GM20000 (cell line): ENCODE results near the gene THEMIS2.

Experiments
- DNase-seq: peaks from one replicate; pipeline ENCODE4 v3.0.0; 2012; ENCODE audit warnings: low spot score
- TF ChIP-seq, protein P1 (sequence below): IDR thresholded peaks from 2 replicates; pipeline ENCODE4 v1.5.1; 2012; ENCODE audit warnings: mild to moderate bottlenecking, control low read depth; ENCODE audit errors: extremely low read depth, missing control alignments

THEMIS2 gene

DNA sequence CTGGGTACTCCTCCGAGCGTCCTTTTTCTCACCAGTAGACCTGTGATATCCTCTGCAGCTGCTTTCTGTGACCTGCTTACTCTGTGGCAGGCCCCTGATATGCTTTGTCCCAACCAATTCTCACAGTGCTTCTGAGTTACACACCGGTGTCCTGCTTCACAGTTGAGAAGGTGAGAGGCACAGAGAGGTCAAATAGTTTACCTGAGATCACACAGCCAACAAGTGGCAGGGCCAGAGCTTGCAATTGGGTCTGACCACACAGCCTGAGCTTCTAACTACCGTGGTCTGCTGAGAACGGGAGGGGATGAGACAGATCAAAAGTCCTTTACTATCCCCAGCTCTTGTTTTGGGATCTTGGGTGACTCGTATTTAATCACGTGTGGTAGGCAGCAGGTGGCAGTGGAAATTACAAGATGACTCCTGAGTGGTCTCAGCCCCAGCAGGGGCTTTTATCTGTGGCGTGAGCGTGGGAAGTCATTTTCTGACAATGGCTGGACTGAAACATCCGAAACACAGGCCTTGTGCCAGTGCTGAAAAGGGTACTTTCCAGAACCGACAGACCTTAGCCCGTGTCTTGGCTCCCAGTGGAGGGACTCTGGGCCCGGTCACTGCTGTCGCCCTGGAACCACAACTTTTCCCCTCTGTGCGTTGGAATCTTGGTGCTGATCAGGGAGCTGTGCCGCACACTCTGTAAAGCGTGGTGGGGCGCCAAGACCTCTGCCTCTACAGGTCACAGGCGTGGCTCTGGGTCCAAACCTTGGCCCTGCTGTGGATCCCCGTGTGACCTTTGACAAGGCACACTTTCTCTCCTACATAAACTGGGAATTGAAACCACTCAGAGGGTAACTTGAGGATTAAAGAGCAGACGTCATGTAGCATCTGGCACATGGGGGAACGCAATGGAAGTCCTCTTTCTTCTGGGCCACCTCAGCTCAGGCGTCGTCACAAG lies 11.9 kb downstream of the THEMIS2 start:
- peak; percentile 49 for DNase-seq
- TF ChIP-seq, protein P1, sequence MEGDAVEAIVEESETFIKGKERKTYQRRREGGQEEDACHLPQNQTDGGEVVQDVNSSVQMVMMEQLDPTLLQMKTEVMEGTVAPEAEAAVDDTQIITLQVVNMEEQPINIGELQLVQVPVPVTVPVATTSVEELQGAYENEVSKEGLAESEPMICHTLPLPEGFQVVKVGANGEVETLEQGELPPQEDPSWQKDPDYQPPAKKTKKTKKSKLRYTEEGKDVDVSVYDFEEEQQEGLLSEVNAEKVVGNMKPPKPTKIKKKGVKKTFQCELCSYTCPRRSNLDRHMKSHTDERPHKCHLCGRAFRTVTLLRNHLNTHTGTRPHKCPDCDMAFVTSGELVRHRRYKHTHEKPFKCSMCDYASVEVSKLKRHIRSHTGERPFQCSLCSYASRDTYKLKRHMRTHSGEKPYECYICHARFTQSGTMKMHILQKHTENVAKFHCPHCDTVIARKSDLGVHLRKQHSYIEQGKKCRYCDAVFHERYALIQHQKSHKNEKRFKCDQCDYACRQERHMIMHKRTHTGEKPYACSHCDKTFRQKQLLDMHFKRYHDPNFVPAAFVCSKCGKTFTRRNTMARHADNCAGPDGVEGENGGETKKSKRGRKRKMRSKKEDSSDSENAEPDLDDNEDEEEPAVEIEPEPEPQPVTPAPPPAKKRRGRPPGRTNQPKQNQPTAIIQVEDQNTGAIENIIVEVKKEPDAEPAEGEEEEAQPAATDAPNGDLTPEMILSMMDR: no peak

- DNase-seq: no peak
- TF ChIP-seq, protein P1: no peak
Observed at GRCh38 chr1:27885114-27885528, 12.8 kb downstream of the THEMIS2 start.

- TF ChIP-seq, protein P1: no peak
- no peak for DNase-seq
Observed at GRCh38 chr1:27885621-27886352, 13.4 kb downstream of the THEMIS2 start.

GRCh38 chr1:27886353-27886679 lies 14.0 kb downstream of the THEMIS2 start:
- TF ChIP-seq, protein P1: no peak
- DNase-seq: no peak

DNA sequence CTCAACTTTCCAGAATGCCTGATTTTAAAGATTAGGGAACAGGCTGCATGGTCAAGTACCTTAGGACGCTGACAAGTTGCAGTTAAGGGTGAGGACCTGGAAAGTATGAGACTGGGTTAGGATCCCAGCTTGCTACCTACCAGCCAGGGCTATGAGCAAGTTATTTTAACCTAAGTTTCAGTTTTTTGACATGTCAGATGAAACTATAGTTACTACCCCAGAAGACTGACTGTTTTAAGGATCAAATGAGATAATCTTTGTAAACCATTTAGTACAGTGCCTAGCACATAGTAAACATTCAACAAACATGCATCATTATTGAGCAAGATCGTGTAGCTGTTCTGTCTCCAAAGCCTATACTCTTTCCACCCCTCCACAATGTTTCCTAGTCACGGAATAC lies 14.4 kb downstream of the THEMIS2 start:
- DNase-seq: no peak
- TF ChIP-seq, protein P1: no peak

GRCh38 chr1:27887215-27888021 lies 15.1 kb downstream of the THEMIS2 start:
- DNase-seq: no peak
- TF ChIP-seq, protein P1: no peak
